K562 (cell line): ENCODE results near the gene SH2D3A. TPM values are rescaled to one million over a fixed set of nuclear protein-coding genes. Genes with fewer than 3 reads are reported as not detected.

Source experiments
- BCL6 ChIP-seq: fragments of 250-450 bp; sonication (Bioruptor Pico); IDR thresholded peaks from 2 replicates; pipeline ENCODE4 v1.4.0; 2020
- CBFA2T2 ChIP-seq: fragments of 450-650 bp; conservative IDR thresholded peaks from 2 replicates; pipeline ENCODE4 v1.6.1; 2017; ENCODE audit warnings: mild to moderate bottlenecking
- CBX5 ChIP-seq: IDR thresholded peaks from 2 replicates; pipeline ENCODE4 v1.6.1; 2014; ENCODE audit warnings: low read depth, borderline replicate concordance
- CHAMP1 ChIP-seq: fragments of 450-650 bp; IDR thresholded peaks from 2 replicates; pipeline ENCODE4 v1.6.1; 2016; ENCODE audit warnings: mild to moderate bottlenecking
- CREM ChIP-seq: IDR thresholded peaks from 2 replicates; pipeline ENCODE4 v1.6.1; 2014; ENCODE audit warnings: antibody characterized with exemption, low read depth
- CTCF ChIP-seq, 3 experiments: IDR thresholded peaks in 2 of 3; conservative IDR thresholded peaks in 1 of 3; 2 replicates each; pipeline ENCODE4 v1.5.1; 2011 to 2012; ENCODE audit warnings: low read length in 3 of 3, mild to moderate bottlenecking in 3 of 3, control low read depth in 2 of 3, improper control_type of control experiment in 1 of 3, inconsistent platforms in 1 of 3, low read depth in 1 of 3, mixed read lengths in 1 of 3, moderate library complexity in 1 of 3; ENCODE audit not compliant: insufficient read depth in 2 of 3
- CTCFL ChIP-seq: IDR thresholded peaks from 2 replicates; pipeline ENCODE4 v1.6.1; 2011; ENCODE audit warnings: borderline replicate concordance, low read depth, mild to moderate bottlenecking, moderate library complexity, low read length; ENCODE audit not compliant: insufficient read depth, poor library complexity, severe bottlenecking
- DDX20 ChIP-seq: fragments of 450-650 bp; IDR thresholded peaks from 2 replicates; pipeline ENCODE4 v1.6.1; 2016; ENCODE audit warnings: missing genetic modification characterization, low read depth, mild to moderate bottlenecking, missing compliant biosample characterization, moderate library complexity
- ELF2 ChIP-seq: fragments of 250-450 bp; sonication (Bioruptor Pico); IDR thresholded peaks from 2 replicates; pipeline ENCODE4 v1.5.0; 2021; ENCODE audit warnings: mild to moderate bottlenecking
- FOXP1 ChIP-seq: sonication (generic); formaldehyde crosslinking; IDR thresholded peaks from 2 replicates; pipeline ENCODE4 v1.8.0; 2022; ENCODE audit warnings: mild to moderate bottlenecking, missing genetic modification reagents
- MAX ChIP-seq: sonication (generic); formaldehyde crosslinking; IDR thresholded peaks from 2 replicates; pipeline ENCODE4 v1.9.0; 2022; ENCODE audit warnings: mild to moderate bottlenecking, missing genetic modification reagents
- SAP30 ChIP-seq: fragments of 200-600 bp; sonication (generic); IDR thresholded peaks from 2 replicates; pipeline ENCODE4 v1.6.1; 2012; ENCODE audit warnings: borderline replicate concordance, low read depth, mild to moderate bottlenecking, moderate library complexity, low read length, control low read depth, inconsistent platforms; ENCODE audit not compliant: insufficient read depth, poor library complexity, severe bottlenecking
- SNIP1 ChIP-seq: fragments of 450-650 bp; IDR thresholded peaks from 2 replicates; pipeline ENCODE4 v1.7.1; 2017; ENCODE audit warnings: low read depth, mild to moderate bottlenecking
- SP2 ChIP-seq: IDR thresholded peaks from 2 replicates; pipeline ENCODE4 v1.6.1; 2011; ENCODE audit warnings: mild to moderate bottlenecking, low read depth, low read length, moderate library complexity; ENCODE audit not compliant: poor library complexity, severe bottlenecking; ENCODE audit errors: extremely low read depth
- SRSF7 ChIP-seq: fragments of 200-400 bp; formaldehyde crosslinking; optimal IDR thresholded peaks from 2 replicates; pipeline ENCODE3; 2017; ENCODE audit warnings: mild to moderate bottlenecking, low read depth, low read length
- TCF3 ChIP-seq: sonication (generic); formaldehyde crosslinking; IDR thresholded peaks from 2 replicates; pipeline ENCODE4 v1.4.0; 2020; ENCODE audit warnings: mild to moderate bottlenecking, missing genetic modification reagents
- YY1 ChIP-seq, 3 experiments: IDR thresholded peaks; 2 replicates each; pipeline ENCODE4 v1.6.1; 2011; ENCODE audit warnings: low read length in 2 of 3, mild to moderate bottlenecking in 2 of 3, moderate library complexity in 2 of 3, borderline replicate concordance in 1 of 3, control low read depth in 1 of 3, low read depth in 1 of 3; ENCODE audit not compliant: insufficient read depth in 3 of 3, insufficient replicate concordance in 2 of 3, control insufficient read depth in 1 of 3, insufficient read length in 1 of 3; ENCODE audit errors: extremely low read depth in 1 of 3
- ZBTB8A ChIP-seq: fragments of 450-650 bp; IDR thresholded peaks from 2 replicates; pipeline ENCODE4 v1.6.1; 2018; ENCODE audit warnings: mild to moderate bottlenecking, moderate library complexity; ENCODE audit not compliant: partially characterized antibody
- ZNF175 ChIP-seq: fragments of 200-800 bp; sonication (Bioruptor generic); IDR thresholded peaks from 2 replicates; pipeline ENCODE4 v1.6.1; 2016; ENCODE audit warnings: low read depth, mild to moderate bottlenecking, missing genetic modification characterization, missing compliant biosample characterization
- polyA plus RNA-seq, 8 experiments: library from polyadenylated mRNA; depleted of rRNA in 4 of 8; stranded (reverse) in 5 of 8; unstranded in 3 of 8; fragments of >200 nt; fragmentation: Nextera tagmentation in 2 of 8; fragmentation: Illumina TruSeq in 1 of 8; extraction: Ambion mirVana in 2 of 8; extraction: Trizol in 1 of 8; gene quantifications; 2 replicates each; pipeline versions ENCODE4 v1.2.1 to v1.2.3, GENCODE V29; 2011 to 2014; ENCODE audit warnings: inconsistent platforms in 1 of 8, missing spikeins in 1 of 8
- total RNA-seq, 7 experiments: library from RNA; depleted of rRNA in 6 of 7; stranded (reverse); fragments of >200 nt in 6 of 7; fragmentation: Illumina TruSeq in 2 of 7; extraction: Trizol in 2 of 7; gene quantifications; 2 replicates each; pipeline versions ENCODE4 v1.2.1 to v1.2.3, GENCODE V29; 2011 to 2021; ENCODE audit warnings: low replicate concordance in 1 of 7

Gene SH2D3A
- total and polyA plus RNA-seq, 9 of the 15 experiments (the other 6 are each of a cell fraction or from before 2014, with no cell fraction given): 0.75 to 26.3 (median 8.9) TPM

GRCh38 chr19:6753178-6754031, 13.8 kb downstream of the SH2D3A start (continued):
- TF ChIP-seq ZNF175 (CRISPR knock-in tag): 0 out of 2 replicates have a peak, but pooled peaks have one; percentile 59
- peak; percentile 58 to 80 (median 75) for TF ChIP-seq CTCF (IDR thresholded peaks at IDR 0.05 in 2 of 3, conservative IDR thresholded peaks at IDR 0.05 in 1 of 3; ENCODE audit: insufficient read depth in 2 of 3, low read depth in 1 of 3, low read length in 3 of 3)
- no peak for TF ChIP-seq ZBTB8A
- TF ChIP-seq ELF2: no peak
- no peak for TF ChIP-seq CBX5
- TF ChIP-seq CHAMP1: no peak
- no peak for TF ChIP-seq BCL6 (CRISPR knock-in tag)
- no peak for TF ChIP-seq SRSF7
- TF ChIP-seq DDX20 (tag): no peak
- TF ChIP-seq TCF3 (CRISPR knock-in tag): peak; percentile 24; the same call in 1 of the 2 replicates
- peak; percentile 53 for TF ChIP-seq CBFA2T2
- peak; percentile 82 for TF ChIP-seq CREM
- TF ChIP-seq YY1 (IDR thresholded peaks at IDR 0.05; ENCODE audit: borderline replicate concordance in 1 of 3, control insufficient read depth in 1 of 3, extremely low read depth in 1 of 3, insufficient read depth in 3 of 3, insufficient read length in 1 of 3, insufficient replicate concordance in 2 of 3, low read depth in 1 of 3, low read length in 2 of 3): peak in 2 of 3 experiments; percentile 17 to 50
- no peak for TF ChIP-seq SP2
- TF ChIP-seq MAX (CRISPR knock-in tag): peak; percentile 99
- no peak for TF ChIP-seq SNIP1
- TF ChIP-seq CTCFL: peak; percentile 99
- TF ChIP-seq FOXP1 (CRISPR knock-in tag): peak; percentile 86; the same call in 1 of the 2 replicates
- TF ChIP-seq SAP30: peak; percentile 67
